ENCODE data around the gene ZNF280D. TPM values are rescaled to one million over a fixed set of nuclear protein-coding genes. Genes with fewer than 3 reads are reported as not detected.

ZNF280D gene
- total and polyA plus RNA-seq, 2 of the 8 experiments (the other 6 are each of a cell fraction or from before 2014, with no cell fraction given), result 7.4 to 27.5 TPM

DNA sequence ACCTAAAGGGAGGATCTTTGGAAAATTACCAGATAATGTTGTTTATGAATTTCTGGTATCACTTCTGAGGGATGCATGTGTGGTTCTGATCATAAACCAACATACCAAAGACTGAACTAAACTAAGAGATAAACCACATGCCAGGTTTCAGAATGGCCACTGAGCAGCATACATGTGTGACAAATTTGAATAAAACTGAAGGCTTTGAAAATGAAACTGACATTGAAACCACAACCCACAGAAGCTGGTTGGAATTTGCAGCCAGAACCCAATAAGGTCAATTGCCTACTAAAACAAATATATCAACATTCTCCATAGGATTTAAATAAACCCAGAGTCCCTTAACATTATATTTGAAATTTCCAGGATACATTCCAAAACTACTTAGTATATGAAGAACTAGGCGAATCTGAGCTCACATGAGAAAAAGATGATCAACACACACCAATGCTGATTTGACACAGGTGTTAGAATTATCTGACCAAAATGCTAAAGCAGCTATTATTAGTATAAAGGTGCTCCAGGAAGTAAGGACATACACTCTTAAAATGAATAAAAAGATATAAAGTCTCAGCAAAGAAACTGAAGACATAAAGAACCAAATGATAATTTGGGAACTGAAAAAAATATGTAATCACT, 125.0 kb downstream of the ZNF280D start:
- Histone ChIP-seq H3K23ac (ENCODE audit: insufficient read length) (no peak overlapping the region), H3K4me1 (replicated peaks in 1 of 4; ENCODE audit: control insufficient read depth in 3 of 4, insufficient read depth in 4 of 4, low read length in 3 of 4) (no peaks in the 10 kb centered on the region), H3K14ac (ENCODE audit: insufficient read length) (no peak overlapping the region), H4K5ac (ENCODE audit: insufficient read length, low read depth, low read length) (no peak overlapping the region), H3K27me3 (replicated peaks in 1 of 4; ENCODE audit: control insufficient read depth in 3 of 4, extremely low read depth in 1 of 4, insufficient read depth in 3 of 4, low read length in 3 of 4) (no peaks in the 10 kb centered on the region), H3K56ac (replicated peaks; ENCODE audit: insufficient read length, low read depth, low read length) (no peak overlapping the region), H4K8ac (ENCODE audit: extremely low read depth, insufficient read depth, low read length) (no peak overlapping the region), H3K18ac (ENCODE audit: extremely low read depth, low read length) (no peak overlapping the region), H3K79me1 (ENCODE audit: low read depth, low read length) (no peaks in the 10 kb centered on the region), H3K4me3 (ENCODE audit: extremely low read depth in 1 of 4, insufficient read depth in 2 of 4, low read depth in 3 of 4, low read length in 4 of 4) (no peak overlapping the region), H2BK15ac (ENCODE audit: low read length) (no peak overlapping the region), H3K9ac (replicated peaks in 1 of 4; ENCODE audit: extremely low read depth in 1 of 4, low read depth in 3 of 4, low read length in 3 of 4) (no peak overlapping the region), H2BK20ac (ENCODE audit: low read length) (no peak overlapping the region), H3K4me2 (ENCODE audit: insufficient read depth in 1 of 2, low read depth in 2 of 2, low read length in 2 of 2) (no peak overlapping the region), H4K20me1 (replicated peaks in 1 of 2; ENCODE audit: control insufficient read depth in 1 of 2, insufficient read depth in 2 of 2, low read length in 2 of 2) (no peaks in the 10 kb centered on the region), H2BK5ac (ENCODE audit: low read depth, low read length) (no peak overlapping the region), H3K79me2 (ENCODE audit: control insufficient read depth in 1 of 2, insufficient read depth in 2 of 2, low read length in 2 of 2) (no peaks in the 10 kb centered on the region), H3K9me3 (ENCODE audit: insufficient read depth in 2 of 2, low read depth in 1 of 2, low read length in 1 of 2) (0 out of 4 replicates have a peak, but pooled peaks cover 0 to under 1% of the 10 kb centered on the region in 2 experiments), H2AK5ac (ENCODE audit: low read depth, low read length) (no peak overlapping the region), H4K91ac (replicated peaks; ENCODE audit: insufficient read length, low read length) (no peak overlapping the region), H2BK120ac (replicated peaks; ENCODE audit: low read depth, low read length) (no peak overlapping the region), H2AFZ (ENCODE audit: low read length) (no peak overlapping the region), H3K23me2 (ENCODE audit: low read depth, low read length) (no peaks in the 10 kb centered on the region), H3K27ac (ENCODE audit: low read depth, low read length) (no peak overlapping the region), H3K4ac (replicated peaks; ENCODE audit: insufficient read length, low read depth, low read length) (no peak overlapping the region), H2BK12ac (ENCODE audit: low read depth, low read length) (no peak overlapping the region), H3K36me3 (ENCODE audit: control insufficient read depth in 2 of 4, insufficient read depth in 4 of 4, low read length in 3 of 4) (no peaks in the 10 kb centered on the region)
- 88% methylated on average over 1 of the region's 1 CpG; no CpG with 5 or more reads in 1 of the 2 experiments for WGBS, 2 experiments (ENCODE audit: extremely low coverage in 1 of 2, insufficient coverage in 1 of 2, insufficient read length in 1 of 2, insufficient replicate concordance in 2 of 2, low coverage in 1 of 2, low lambda C conversion rate in 2 of 2, missing lambda C conversion rate in 1 of 2)
- POLR2A ChIA-PET (ENCODE audit: partially characterized antibody), result no interaction called here
- CTCF ChIA-PET (ENCODE audit: partially characterized antibody), result interaction anchor here (0.8 kb wide), 1 partner anchor 119 kb away, joined by 3 read pairs; no protein-coding TSS in a partner anchor
- DNase-seq (ENCODE audit: low read depth in 1 of 2, low spot score in 2 of 2) (no peak), FAIRE-seq (no peak)
- TF ChIP-seq SIRT6 (IDR thresholded peaks at IDR 0.05; ENCODE audit: low read length) (no peak), BCL11A (IDR thresholded peaks at IDR 0.05; ENCODE audit: low read depth in 2 of 2, low read length in 2 of 2) (no peak), EGR1 (IDR thresholded peaks at IDR 0.05; ENCODE audit: borderline replicate concordance, low read depth, low read length) (no peak), BRCA1 (IDR thresholded peaks at IDR 0.05; ENCODE audit: low read depth, low read length) (no peak), CTBP2 (IDR thresholded peaks at IDR 0.05; ENCODE audit: borderline replicate concordance, insufficient read depth, insufficient read length, low read length) (no peak), BACH1 (IDR thresholded peaks at IDR 0.05; ENCODE audit: low read length) (no peak), ASH2L (IDR thresholded peaks at IDR 0.05; ENCODE audit: low read length) (no peak), PHF8 (conservative IDR thresholded peaks at IDR 0.05; ENCODE audit: low read depth, low read length) (no peak), CEBPB (IDR thresholded peaks at IDR 0.05; ENCODE audit: low read depth, low read length) (no peak), EP300 (IDR thresholded peaks at IDR 0.05; ENCODE audit: borderline replicate concordance in 1 of 2, low read depth in 2 of 2, low read length in 2 of 2) (no peak)
- TF ChIP-seq, protein P1, sequence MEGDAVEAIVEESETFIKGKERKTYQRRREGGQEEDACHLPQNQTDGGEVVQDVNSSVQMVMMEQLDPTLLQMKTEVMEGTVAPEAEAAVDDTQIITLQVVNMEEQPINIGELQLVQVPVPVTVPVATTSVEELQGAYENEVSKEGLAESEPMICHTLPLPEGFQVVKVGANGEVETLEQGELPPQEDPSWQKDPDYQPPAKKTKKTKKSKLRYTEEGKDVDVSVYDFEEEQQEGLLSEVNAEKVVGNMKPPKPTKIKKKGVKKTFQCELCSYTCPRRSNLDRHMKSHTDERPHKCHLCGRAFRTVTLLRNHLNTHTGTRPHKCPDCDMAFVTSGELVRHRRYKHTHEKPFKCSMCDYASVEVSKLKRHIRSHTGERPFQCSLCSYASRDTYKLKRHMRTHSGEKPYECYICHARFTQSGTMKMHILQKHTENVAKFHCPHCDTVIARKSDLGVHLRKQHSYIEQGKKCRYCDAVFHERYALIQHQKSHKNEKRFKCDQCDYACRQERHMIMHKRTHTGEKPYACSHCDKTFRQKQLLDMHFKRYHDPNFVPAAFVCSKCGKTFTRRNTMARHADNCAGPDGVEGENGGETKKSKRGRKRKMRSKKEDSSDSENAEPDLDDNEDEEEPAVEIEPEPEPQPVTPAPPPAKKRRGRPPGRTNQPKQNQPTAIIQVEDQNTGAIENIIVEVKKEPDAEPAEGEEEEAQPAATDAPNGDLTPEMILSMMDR (IDR thresholded peaks at IDR 0.05; ENCODE audit: control extremely low read depth in 1 of 3, insufficient read depth in 1 of 3, low read depth in 1 of 3, low read length in 3 of 3), result no peak

All from H1 (cell line).